Measurements from ENCODE around the gene PRKG1. TPM values are rescaled to one million over a fixed set of nuclear protein-coding genes. Genes with fewer than 3 reads are reported as not detected.

PRKG1 gene
- total and polyA plus RNA-seq, 2 donors from 2014 or later: 3.6 to 14.8 TPM

- TF ChIP-seq CTCF (IDR thresholded peaks at IDR 0.05; ENCODE audit: borderline replicate concordance, extremely low read depth, insufficient read depth): no peak
- H3K27ac ChIP-seq (ENCODE audit: low read depth in 2 of 2, low read length in 2 of 2): no peak overlapping the region
- H3K9ac ChIP-seq (ENCODE audit: low read length in 3 of 3): no peak overlapping the region
- FAIRE-seq: no peak
- intact Hi-C loops (cut with DNase I): no loop called here
- H3K36me3 ChIP-seq (ENCODE audit: control insufficient read depth in 2 of 3, insufficient read depth in 3 of 3, low read length in 3 of 3): no peaks in the 10 kb centered on the region
- no peak overlapping the region for H3K4me3 ChIP-seq (ENCODE audit: low read length in 3 of 3)
- no peaks in the 10 kb centered on the region for H3K4me1 ChIP-seq (ENCODE audit: control insufficient read depth in 2 of 3, insufficient read depth in 2 of 3, low read depth in 1 of 3, low read length in 3 of 3)
- no peaks in the 10 kb centered on the region for H3K27me3 ChIP-seq (ENCODE audit: control insufficient read depth, insufficient read depth, low read length)
- no peaks in the 10 kb centered on the region for H3K9me3 ChIP-seq (ENCODE audit: control insufficient read depth in 2 of 3, insufficient read depth in 1 of 3, low read length in 3 of 3)
- DNase-seq: peak in 2 of 5 donors; percentile 34 to 53
Observed at GRCh38 chr10:51952056-51952455, 877.8 kb downstream of the PRKG1 start.

DNA sequence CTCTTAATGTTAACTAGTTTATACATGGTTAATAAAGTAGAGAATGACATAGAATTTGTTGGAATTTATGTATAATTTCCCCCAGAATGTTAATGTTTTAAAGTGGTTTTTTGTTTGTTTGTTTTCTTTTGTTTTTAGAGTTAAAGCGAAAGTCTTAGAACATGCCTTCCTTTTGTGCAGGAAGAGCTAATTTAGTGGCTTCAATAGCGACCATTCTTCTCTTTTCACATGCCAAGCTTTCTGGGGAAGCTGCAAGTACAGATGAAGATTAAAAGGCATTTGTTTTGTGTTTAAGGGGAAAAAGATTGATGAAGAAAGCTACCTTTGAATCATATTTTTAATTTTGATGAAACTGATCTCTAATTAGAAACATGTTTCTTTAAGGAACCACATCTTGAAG is 881.4 kb downstream of the PRKG1 start:
- Histone ChIP-seq H3K9me3 (ENCODE audit: control insufficient read depth in 2 of 3, insufficient read depth in 1 of 3, low read length in 3 of 3) (no peaks in the 10 kb centered on the region), H3K4me3 (ENCODE audit: low read length in 3 of 3) (no peak overlapping the region), H3K36me3 (ENCODE audit: control insufficient read depth in 2 of 3, insufficient read depth in 3 of 3, low read length in 3 of 3) (no peaks in the 10 kb centered on the region), H3K27ac (ENCODE audit: low read depth in 2 of 2, low read length in 2 of 2) (no peak overlapping the region), H3K9ac (ENCODE audit: low read length in 3 of 3) (no peak overlapping the region), H3K27me3 (ENCODE audit: control insufficient read depth, insufficient read depth, low read length) (no peaks in the 10 kb centered on the region), H3K4me1 (ENCODE audit: control insufficient read depth in 2 of 3, insufficient read depth in 2 of 3, low read depth in 1 of 3, low read length in 3 of 3) (no peaks in the 10 kb centered on the region)
- intact Hi-C loops (cut with DNase I): no loop called here
- TF ChIP-seq CTCF (IDR thresholded peaks at IDR 0.05; ENCODE audit: borderline replicate concordance, extremely low read depth, insufficient read depth): no peak
- no peak for DNase-seq
- FAIRE-seq: no peak

DNA sequence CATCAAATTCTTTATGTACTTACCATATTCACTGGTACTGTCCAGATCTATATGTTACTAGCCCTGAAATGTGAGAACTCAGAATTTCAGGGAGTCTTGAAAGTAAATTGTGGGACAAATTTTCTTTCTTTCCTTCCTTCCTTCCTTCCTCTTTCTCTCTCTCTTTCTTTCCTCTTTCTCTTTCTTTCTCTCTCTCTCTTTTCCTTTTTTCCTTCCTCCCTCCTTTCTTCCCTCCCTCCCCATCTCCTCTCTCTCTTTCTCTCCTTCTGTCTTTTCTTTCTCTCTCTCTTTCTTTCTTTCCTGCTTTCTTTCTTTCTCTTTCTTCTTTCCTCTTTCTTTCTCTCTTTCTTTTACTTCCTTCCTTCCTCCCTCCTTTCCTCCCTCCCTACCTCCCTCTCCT is 882.5 kb downstream of the PRKG1 start:
- H3K36me3 ChIP-seq (ENCODE audit: control insufficient read depth in 2 of 3, insufficient read depth in 3 of 3, low read length in 3 of 3): no peaks in the 10 kb centered on the region
- TF ChIP-seq CTCF (IDR thresholded peaks at IDR 0.05; ENCODE audit: borderline replicate concordance, extremely low read depth, insufficient read depth): no peak
- H3K27ac ChIP-seq (ENCODE audit: low read depth in 2 of 2, low read length in 2 of 2): no peak overlapping the region
- no peak for DNase-seq
- H3K4me1 ChIP-seq (ENCODE audit: control insufficient read depth in 2 of 3, insufficient read depth in 2 of 3, low read depth in 1 of 3, low read length in 3 of 3): no peaks in the 10 kb centered on the region
- FAIRE-seq: no peak
- intact Hi-C loops (cut with DNase I): no loop called here
- H3K9ac ChIP-seq (ENCODE audit: low read length in 3 of 3): no peak overlapping the region
- H3K27me3 ChIP-seq (ENCODE audit: control insufficient read depth, insufficient read depth, low read length): no peaks in the 10 kb centered on the region
- no peak overlapping the region for H3K4me3 ChIP-seq (ENCODE audit: low read length in 3 of 3)
- H3K9me3 ChIP-seq (ENCODE audit: control insufficient read depth in 2 of 3, insufficient read depth in 1 of 3, low read length in 3 of 3): no peaks in the 10 kb centered on the region

GRCh38 chr10:51960494-51960895 is 886.2 kb downstream of the PRKG1 start:
- Histone ChIP-seq H3K9me3 (ENCODE audit: control insufficient read depth in 2 of 3, insufficient read depth in 1 of 3, low read length in 3 of 3) (no peaks in the 10 kb centered on the region), H3K36me3 (ENCODE audit: control insufficient read depth in 2 of 3, insufficient read depth in 3 of 3, low read length in 3 of 3) (no peaks in the 10 kb centered on the region), H3K9ac (ENCODE audit: low read length in 3 of 3) (no peak overlapping the region), H3K4me1 (ENCODE audit: control insufficient read depth in 2 of 3, insufficient read depth in 2 of 3, low read depth in 1 of 3, low read length in 3 of 3) (no peaks in the 10 kb centered on the region), H3K4me3 (ENCODE audit: low read length in 3 of 3) (no peak overlapping the region), H3K27ac (ENCODE audit: low read depth in 2 of 2, low read length in 2 of 2) (no peak overlapping the region), H3K27me3 (ENCODE audit: control insufficient read depth, insufficient read depth, low read length) (no peaks in the 10 kb centered on the region)
- peak; percentile 36 for TF ChIP-seq CTCF (IDR thresholded peaks at IDR 0.05; ENCODE audit: borderline replicate concordance, extremely low read depth, insufficient read depth)
- intact Hi-C loops (cut with DNase I): no loop called here
- DNase-seq: peak in 2 of 5 donors; percentile 62 to 78
- peak; percentile 15 for FAIRE-seq
